HG02840 (cell line): ENCODE data around the gene AGXT.

Experiments used
- ATAC-seq: cut with Tn5 transposase; IDR thresholded peaks from one replicate; pipeline ENCODE4 v1.9.1; 2021; ENCODE audit warnings: mild to moderate bottlenecking, moderate library complexity, moderate number of reproducible peaks; ENCODE audit not compliant: unreplicated experiment, low FRiP score

Gene AGXT

DNA sequence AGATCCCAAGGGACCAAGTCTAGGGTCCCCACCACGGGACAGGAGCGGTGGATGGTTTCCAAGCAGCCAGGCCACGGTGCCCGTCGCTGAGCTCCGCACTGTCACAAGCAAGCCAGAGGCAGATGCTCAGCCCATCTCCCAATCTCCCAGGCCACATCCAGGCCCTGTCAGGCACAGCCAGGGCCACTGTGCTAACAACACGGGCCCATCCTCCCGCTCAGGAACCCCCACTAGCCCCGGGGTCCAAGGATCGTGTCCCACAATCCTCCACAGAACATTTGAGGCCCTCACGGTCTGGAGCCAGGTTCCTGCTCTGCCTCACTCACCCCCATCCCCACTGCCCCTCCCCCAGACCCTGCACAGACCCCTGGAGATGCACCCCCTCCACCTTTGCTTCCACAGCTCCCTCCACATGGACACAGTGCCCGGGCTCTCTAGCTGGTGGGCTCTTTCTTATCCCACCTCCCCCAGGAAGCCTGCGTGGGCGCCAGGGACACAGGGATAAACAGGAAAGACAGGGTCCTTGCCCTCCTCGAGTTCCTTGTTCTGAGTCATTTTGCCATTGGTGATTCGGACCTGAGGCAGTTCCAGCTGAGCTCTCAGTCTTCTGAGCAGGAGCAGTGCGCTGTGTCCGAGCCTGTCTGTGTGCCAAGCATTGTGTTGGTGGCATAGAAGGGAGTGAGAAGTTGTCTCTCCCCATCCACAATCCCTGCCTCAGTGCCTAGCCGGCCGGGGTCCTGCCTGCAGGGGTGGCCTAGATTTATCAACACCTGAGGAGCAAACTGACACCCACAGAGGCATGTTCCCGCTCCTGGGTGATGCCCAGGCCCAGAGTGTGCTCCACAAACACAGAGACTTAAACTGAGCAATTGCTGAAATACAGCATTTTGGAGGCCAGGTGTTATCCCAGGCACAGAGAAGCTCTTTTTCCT lies 44.5 kb downstream of the AGXT start:
- ATAC-seq = no peak

DNA sequence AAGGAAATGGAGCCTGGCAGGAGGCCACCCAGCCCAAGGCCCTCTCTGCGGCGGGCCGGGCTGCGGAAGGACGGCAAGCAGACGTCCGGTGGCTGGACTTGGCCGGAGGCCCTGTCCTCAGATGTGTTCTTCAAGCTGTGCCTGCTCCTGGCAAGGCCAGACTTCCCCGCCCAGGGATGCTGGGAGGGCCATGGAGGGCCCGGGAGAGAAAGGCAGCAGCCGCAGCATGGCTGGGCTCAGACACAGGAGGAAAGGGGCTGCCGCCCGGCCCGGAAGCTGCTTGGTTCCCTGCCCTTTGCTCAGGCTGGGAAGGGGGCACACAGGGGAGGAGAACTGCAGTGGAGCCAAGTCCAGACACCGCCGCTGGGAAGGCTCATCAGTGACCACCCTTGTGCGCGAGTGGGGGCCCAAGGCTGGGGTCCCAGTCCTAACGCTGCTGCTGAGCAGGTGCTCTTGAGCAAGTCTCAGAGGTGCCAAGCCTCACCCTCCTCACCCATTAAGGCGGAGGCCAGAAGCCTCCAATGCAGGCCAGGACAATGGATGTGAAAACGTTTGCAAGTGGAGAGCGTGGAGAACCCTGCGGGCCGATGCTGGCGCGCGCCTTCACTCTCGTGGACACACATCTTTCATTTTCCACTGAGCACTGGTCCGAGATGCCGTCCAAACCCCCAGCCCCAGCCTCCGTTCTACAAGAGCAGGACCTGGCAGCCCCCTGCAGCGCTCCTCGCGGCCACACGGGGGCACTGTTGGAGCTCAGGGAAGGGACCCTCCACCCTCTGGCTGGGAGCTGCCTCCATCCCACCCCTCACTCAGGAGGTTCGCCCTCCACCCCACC lies 45.4 kb downstream of the AGXT start:
- no peak for ATAC-seq

DNA sequence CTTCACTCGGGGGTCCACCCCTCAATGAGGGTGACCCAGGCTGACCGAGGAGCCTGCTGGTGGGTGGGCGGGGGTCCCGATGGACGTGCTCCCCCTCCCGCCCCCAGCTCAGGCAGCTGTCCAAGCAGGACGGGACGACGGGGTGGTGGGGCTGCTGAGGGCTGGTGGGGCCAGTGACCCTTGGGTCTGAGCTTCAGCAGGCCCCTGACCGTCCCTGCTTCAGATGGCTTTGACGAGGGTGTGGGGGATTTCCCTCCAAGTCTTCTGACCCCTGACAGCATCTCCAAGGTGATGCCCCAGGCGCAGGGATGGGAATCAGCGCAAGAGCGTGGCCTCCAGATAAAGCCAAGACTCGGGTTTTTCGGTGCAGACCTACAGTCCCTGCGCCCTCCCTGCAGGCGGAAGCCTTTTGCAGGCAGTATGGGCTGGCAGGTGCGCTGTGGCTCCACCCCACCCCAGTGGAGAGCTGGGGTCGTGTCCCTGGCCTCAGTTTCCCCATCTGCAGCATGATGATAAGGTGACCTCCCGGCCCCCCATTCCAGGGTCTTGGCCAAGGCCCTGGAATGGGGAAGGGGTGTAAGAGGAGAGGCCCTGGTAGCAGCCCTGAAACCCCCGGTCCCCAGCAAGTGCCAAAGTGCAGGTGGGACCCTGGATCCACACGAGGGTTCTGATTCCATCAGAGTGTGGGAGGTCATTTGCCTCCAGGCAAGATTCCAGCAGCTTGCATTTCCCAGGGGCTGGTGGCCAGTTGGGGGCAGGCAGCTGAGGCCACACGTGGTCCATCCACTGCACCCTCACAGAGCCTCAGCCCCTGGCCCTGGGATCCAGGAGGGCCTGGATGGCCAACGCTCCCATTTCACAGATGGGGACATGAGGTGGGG lies 46.3 kb downstream of the AGXT start:
- no peak for ATAC-seq

DNA sequence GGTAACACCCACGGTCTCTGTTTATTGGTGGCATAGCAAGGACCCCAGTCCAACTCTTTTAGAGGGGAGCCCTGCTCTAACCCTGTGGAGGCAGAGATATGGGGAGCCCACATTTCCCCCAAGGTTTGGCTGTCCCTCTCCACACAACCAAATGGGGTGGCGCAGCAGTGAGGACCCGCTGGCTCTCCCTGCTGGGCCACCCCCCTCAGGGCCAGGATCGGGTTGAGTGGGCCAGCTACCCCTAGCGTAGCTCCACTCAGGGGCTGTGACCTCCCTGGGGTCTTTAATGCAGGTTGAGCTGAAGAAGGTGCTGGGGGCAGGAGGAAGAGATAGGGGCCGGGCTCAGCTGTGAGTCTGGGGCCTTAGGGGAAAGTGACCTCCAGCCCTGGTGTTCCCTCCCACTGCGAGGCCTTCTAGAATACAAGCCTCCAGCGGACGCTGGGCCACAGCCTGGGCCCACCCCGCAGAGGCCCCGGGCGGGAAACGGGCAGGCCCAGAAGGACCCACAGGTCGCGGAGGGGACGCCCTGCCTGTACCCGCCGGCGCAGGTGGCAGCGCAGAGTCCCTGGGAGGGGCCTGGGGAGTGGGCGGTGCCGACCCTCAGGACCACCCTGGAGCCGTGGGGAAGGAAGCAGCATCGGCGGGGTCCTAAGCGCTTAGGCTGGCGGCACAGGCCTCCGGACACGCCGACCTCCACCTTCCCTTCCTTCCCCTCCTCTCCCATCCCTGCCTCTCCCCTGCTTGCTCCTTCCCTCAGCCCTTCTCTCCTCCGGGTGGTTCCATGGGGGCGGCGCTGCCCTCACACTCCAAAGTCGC lies 47.1 kb downstream of the AGXT start:
- no peak for ATAC-seq

DNA sequence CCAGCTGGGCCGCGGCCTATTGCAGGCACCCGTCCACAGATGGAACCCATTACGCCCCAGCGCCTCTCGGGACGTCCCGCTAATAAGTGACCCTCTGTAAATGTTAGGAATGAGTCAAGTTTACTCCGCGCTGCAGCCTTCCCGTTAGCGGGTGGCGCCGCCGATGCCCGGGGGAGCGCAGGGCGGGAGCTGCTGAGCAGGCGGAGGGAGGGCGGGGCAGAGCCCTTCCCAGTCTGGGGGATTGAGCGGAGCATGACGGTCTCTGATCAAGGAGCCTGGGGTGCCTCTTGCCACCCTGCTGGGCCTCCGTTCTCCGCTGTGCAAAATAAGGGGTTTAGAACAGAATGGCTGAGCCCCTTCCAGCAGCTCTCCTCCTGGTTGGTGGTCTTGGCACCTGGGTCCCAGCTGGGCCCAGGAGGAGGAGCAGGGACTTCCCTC lies 48.0 kb downstream of the AGXT start:
- no peak for ATAC-seq

DNA sequence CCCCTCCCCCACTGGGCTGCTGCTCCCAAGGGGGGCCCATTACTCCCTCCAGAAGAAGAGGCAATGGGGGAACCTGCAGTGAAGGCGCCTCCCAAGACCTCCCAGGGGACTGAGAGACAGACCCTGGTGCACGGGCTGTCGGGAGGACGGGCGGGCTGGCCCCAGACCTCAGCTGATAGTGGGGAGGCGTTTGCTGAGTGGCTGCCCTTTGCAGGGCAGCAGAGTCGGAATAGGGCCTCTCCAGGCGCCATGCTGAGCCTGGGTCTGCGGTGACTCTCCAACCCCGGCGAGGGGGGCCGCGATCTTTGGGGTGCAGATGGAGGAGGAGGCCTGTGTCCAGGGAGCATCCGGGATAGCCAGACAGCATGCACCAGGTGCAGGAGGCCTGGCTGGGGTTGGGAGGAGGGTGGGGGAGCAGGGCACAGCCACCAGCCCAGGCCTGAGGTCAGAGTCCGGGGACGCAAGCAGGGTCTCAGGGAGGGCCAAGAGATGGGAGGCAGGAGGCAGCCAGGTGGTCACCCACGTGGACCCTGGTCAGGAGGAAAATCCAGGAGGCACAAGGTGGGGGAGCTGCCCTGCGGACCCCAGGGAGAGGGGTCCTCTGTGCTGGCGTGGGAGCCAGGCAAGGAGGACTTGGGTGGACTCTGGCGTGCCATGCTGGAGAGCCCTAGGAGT lies 48.5 kb downstream of the AGXT start:
- ATAC-seq = no peak

DNA sequence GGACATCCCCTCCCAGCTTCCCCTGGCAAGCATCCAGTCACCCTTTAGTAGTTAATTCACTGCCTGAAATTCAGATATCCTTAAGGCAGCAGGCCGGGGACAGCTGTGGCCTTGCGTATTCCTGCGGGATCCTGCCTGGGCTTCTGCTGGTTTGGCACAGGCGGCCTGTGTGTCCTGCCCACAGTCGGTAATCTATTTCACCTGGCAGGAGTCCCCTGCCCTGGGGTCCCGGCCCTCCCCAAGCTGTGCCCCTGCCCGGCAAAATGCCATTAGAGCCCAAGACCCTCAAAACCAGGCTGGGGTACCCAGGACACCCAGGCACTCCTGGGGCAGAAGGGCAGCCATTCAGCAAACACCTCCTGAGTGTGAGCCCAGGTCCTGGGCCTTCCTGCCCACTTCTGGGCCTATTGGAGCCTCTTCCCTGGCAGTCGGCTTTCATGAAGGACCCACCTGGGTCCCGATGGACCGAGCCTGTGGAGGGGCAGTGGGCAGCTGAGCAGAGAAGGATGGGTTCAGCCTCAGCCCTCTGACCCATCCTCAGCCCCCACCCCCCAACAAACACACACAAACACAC lies 49.1 kb downstream of the AGXT start:
- no peak for ATAC-seq

DNA sequence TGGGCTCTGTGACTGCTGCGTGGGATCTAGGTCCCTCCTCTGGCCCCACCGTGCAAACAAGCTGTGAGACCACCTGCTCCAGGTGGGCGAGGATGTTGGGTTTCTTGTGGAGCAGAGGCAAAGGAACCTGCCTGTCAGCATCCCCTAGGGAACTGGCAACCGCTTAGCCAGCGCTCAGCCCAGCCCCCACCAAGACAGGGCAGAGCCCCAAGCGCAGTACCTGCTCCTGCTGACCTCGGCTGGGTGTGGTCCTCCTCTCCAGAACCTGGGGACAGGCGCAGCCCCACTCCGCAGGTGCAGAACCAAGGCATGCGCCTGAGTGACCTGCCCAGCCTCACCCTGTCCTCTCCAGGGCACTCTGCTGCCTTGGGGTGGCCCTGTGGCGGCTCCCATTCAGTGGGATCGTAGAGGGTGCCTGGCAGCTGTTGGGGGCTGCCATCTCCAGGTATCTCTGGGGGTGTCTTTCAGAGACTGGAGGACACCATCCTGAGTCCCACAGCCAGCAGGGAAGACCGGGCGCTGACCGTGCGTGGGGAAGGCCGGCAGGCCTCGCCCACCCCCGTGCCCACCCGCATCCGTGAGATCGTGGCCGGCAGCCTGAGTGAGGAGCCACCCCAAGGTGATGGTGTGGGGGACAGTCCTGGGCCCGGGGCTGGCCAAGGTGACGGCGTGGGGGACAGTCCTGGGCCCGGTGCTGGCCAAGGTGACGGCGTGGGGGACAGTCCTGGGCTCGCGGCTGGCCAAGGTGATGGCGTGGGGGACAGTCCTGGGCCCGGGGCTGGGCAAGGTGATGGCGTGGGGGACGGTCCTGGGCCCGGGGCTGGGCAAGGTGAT lies 49.9 kb downstream of the AGXT start:
- ATAC-seq = no peak

DNA sequence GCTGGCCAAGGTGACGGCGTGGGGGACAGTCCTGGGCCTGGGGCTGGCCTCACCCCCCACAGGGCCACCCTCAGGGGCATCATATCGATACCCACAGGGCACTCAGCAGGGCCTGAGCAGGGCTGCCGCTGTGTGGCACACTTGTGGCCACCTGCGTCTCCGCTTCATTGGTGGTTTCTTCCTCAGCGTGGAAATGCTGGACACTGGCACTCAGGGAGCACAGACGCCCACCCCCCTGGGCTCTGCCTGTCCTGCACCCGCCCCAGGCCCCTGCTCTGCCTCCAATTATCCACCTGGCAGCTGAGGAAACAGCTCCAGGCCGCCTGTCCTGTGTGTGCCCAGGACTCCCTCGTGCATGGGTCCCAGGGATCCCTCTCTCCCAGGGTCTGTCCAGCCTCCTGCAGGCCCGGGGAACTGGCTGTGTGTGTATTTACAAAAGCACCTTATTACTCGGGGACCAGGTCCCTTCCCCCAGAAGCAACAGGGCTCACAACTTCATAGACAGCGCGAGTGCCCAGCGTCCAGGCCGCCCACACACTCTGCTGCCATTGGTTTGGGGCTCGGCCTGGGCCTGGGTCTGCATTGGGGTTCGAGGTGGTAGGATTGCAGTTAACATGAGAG lies 50.6 kb downstream of the AGXT start:
- ATAC-seq = no peak

DNA sequence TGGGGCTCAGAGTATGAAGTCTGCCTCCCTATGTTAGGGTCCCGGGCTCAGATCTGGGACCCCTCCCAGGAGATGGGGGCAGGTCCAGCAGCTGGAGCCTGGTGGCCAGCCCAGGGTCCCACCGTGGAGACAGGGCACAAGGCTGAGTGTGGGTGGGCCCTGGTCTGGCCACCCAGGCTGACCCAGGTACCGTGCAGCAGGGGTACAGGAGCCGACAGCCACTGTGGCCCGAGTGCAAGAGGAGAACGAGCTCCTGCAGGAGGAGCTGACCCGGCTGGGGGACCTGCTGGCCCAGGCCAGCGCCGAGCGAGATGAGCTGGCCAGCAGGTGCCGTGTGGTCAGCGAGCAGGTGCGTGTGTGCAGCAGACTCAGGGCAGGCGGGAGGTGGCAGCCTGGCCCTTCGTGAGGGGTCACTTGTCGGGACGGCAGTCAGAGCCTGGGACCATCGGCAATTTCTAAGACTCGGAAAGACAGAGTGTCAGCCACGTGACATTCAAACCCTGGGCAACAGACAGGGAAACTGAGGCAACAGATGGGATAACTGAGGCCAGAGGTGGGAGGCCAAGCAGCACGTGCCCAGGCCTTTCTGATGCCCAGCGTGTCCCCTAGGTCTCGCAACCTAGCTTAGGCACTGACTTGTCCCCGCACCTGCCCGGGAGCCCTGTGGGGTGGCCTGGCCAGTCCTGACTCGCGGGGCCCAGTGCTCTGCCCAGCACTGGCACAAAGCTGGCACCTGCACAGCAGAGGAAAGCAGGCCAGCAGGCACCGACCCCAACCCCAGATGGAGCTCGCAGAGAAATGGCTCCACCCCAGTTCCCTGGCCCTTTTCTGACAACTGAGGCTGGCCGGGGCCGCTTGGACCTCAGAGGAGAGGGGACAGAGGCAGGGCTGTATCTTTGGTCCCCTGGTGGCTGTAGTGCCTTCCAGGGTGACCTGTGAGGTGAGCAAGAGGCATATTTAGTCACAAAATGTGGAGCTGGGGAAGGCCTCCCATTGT lies 51.5 kb downstream of the AGXT start:
- no peak for ATAC-seq

DNA sequence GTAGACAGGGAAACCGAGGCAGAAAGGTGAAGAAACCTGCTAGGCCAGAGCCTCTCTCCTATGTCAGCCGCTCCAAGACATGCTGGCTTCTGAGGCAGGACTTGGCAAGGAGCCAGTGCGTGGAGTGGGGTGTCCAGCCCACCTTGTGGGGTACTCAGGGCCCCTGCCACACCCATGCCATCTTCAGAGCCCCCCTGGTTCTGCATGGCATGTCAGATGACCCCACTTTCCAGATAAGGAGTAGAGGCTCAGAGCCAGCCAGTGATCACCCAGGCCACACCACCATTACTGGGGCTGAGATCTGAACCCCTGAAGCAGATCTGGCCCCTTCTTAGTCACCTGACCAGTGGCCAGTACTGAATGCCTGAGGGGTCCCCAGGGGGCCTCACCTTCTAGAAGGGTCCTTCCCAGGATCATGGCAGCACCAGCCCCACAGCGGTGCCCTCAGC lies 52.2 kb downstream of the AGXT start:
- ATAC-seq = no peak

DNA sequence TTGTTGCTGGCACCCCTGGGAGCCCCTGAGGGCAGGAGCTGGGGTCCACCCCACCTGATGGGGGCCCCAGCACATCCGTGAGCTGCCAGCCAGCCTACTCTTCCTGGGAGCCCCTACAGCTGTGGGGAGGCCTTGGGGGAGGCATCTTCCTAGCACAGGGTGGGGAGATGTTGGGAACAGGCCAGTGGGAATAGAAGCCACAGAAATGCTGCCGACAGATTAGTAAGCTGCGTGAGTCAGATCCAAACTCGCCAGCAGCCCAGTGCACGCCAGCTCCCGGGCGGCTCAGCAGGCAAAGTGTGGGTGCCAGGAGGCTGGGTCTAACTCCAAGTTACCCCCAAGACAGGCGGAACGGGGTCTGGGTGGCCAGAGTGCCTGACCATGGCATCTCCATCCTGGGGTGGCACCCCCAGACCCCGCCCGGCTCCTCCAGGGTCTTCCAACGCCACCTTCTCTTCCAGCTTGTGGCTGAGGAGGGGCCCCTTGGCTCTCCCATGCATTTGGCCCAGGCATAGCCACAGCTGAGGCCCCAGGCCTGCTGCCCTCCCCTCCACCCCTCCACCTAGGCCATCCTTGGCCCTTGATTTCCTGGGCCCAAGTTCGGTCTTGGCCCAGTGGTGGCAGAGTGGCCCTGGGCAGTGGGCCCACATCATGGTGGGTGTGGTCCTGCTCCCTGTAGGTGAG lies 52.8 kb downstream of the AGXT start:
- no peak for ATAC-seq

DNA sequence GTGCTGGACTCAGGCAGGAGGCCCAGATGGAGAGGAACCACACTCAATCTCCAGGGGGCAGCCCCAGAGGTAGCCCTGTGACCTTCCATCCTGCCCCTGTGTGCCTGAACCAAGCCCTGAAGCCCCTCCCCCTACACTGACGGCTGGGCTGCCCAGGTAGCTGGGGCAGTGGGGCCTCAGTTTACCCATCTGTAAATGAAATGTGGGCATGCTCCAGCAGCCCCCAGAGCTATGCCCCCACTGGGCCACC lies 53.3 kb downstream of the AGXT start:
- ATAC-seq = no peak

DNA sequence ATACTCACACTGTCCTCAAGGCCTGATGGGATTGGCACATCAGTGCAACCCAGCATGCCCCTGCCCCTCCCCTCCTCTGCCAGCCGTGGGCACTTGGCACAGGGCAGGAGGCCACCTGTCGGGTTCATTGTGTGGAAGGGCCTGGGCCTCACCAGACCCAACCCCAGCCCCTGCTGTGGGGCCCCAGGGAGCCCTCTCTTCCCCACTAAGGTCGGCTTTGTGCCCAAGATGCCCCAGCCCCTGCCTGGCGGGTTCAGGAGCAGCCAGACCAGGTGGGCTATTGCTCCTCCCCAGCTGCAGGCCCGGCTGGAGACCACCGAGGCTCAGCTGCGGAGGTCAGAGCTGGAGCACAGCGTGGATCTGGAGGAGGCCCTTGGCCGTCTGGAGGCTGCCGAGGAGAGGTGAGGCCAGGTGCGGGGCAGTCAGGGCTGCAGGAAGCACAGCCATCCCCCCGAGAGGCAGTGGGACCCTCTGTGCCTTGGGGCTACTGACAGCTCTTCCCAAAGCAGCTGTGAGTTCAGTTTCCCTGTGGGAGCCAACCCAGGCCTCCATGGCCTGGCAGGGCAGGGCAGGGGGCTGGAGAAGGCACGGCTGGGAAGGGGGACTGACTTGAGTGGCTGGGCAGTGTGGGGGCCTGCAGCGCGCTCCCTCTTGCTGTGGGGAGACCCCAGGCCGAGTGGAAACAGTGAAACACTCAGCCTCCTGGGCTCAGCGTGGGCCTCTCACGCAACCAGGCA lies 53.8 kb downstream of the AGXT start:
- no peak for ATAC-seq

DNA sequence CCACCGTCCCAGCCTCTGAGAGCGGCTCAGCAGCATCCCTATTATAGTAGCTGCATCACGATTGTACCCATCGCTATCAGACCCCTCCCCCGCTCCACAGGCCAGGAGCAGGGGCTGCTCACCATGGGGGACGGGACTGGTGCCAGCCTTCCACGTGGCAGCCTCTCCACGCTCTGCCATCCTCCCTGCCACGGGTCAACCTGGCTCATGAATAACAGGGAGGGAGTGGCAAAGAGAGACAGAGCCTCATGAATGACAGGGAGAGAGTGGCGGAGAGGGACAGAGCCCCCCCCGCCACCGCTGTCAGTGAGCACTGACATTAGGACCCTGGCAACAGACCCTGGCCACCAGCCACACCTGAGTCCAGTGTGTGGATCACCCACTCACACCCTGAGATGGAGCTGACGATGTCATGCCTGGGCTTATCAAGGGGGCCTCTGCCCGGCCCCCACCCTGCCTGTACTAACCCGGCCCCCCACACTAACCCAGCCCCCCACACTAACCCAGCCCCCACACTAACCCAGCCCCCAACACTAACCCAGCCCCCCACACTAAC lies 54.4 kb downstream of the AGXT start:
- ATAC-seq = no peak
